ENCODE data around the gene ZBTB34.

Gene ZBTB34

GRCh38 chr9:126926364-126926763 is 65.9 kb downstream of the ZBTB34 start:
- no peak for DNase-seq (ENCODE audit: low read depth)
- no peak overlapping the region for H3K4me3 ChIP-seq (ENCODE audit: control insufficient read depth, low read depth, low read length)
- TF ChIP-seq, protein P1, sequence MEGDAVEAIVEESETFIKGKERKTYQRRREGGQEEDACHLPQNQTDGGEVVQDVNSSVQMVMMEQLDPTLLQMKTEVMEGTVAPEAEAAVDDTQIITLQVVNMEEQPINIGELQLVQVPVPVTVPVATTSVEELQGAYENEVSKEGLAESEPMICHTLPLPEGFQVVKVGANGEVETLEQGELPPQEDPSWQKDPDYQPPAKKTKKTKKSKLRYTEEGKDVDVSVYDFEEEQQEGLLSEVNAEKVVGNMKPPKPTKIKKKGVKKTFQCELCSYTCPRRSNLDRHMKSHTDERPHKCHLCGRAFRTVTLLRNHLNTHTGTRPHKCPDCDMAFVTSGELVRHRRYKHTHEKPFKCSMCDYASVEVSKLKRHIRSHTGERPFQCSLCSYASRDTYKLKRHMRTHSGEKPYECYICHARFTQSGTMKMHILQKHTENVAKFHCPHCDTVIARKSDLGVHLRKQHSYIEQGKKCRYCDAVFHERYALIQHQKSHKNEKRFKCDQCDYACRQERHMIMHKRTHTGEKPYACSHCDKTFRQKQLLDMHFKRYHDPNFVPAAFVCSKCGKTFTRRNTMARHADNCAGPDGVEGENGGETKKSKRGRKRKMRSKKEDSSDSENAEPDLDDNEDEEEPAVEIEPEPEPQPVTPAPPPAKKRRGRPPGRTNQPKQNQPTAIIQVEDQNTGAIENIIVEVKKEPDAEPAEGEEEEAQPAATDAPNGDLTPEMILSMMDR (IDR thresholded peaks at IDR 0.05; ENCODE audit: control insufficient read depth, insufficient read depth, low read depth, low read length, missing control alignments): no peak

- H3K4me3 ChIP-seq (ENCODE audit: control insufficient read depth, low read depth, low read length): no peak overlapping the region
- DNase-seq (ENCODE audit: low read depth): no peak
- TF ChIP-seq, protein P1 (IDR thresholded peaks at IDR 0.05; ENCODE audit: control insufficient read depth, insufficient read depth, low read depth, low read length, missing control alignments): no peak
These were observed 67.0 kb downstream of the ZBTB34 start for GRCh38 chr9:126927419-126927818.

DNA sequence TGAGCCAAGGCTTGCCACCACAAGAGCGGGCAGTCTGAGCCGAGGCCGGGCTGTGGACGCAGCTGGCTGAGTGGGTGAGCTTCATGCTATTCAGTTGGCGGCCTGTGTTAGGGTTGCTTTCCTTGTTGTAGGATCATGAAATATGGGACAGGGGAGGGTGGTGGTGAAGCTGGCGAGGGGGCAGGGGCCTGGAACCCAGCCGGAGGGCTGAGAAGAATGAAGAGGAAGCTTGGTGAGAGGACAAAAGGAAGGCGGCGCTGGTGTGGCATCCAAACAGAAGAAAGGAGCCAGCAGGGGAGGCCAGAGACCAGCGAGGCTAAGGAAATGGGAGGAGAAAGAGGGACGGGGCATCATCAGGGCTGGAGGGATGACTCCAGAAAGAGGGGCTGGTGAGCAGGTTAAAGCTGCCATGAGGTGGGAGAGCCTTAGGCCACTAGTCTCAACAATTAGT is 72.5 kb downstream of the ZBTB34 start:
- TF ChIP-seq, protein P1 (IDR thresholded peaks at IDR 0.05; ENCODE audit: control insufficient read depth, insufficient read depth, low read depth, low read length, missing control alignments): no peak
- DNase-seq (ENCODE audit: low read depth): no peak
- no peak overlapping the region for H3K4me3 ChIP-seq (ENCODE audit: control insufficient read depth, low read depth, low read length)

DNA sequence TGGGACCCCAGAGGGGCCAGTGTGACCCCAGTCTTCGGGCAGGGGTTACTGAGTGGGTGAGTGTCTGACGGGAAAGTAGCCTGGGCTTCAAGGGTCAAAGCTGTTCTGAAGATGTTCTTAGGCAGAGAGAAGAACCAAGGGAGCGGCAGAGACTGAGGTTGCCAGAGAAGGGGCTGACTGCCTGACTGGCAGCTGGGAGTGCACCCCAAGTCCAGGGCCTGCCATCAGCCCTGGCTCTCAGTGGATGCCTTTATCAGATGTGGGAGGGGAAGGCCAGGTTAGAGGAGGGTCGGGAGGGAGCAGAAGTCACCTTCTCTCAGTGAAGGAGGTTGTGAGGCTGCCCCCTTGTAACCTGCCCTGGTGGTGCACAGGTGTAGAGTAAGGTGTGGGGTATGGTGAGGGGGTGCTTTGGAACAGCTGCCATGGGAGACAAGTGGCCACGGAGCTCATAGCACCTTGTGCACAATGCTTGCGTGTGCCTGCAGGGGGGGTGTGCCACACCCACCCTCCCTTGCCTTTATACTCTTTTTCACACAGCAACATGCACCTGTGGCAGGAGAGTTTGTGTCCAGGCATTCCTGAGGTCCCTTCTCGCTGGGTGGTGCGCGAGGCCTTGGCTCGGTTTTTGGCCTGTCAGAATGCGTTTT is 73.0 kb downstream of the ZBTB34 start:
- TF ChIP-seq, protein P1 (IDR thresholded peaks at IDR 0.05; ENCODE audit: control insufficient read depth, insufficient read depth, low read depth, low read length, missing control alignments): no peak
- H3K4me3 ChIP-seq (ENCODE audit: control insufficient read depth, low read depth, low read length): no peak overlapping the region
- DNase-seq (ENCODE audit: low read depth): no peak

GRCh38 chr9:126934441-126934840 is 74.0 kb downstream of the ZBTB34 start:
- TF ChIP-seq, protein P1 (IDR thresholded peaks at IDR 0.05; ENCODE audit: control insufficient read depth, insufficient read depth, low read depth, low read length, missing control alignments): no peak

More at GRCh38 chr9:126934441-126934840, 74.0 kb downstream of the ZBTB34 start:
- no peak for DNase-seq (ENCODE audit: low read depth)
- no peak overlapping the region for H3K4me3 ChIP-seq (ENCODE audit: control insufficient read depth, low read depth, low read length)

Measured in AG09309 (cell line).